HepG2 (cell line): Measurements from ENCODE around the gene SNRNP27. TPM values are rescaled to one million over a fixed set of nuclear protein-coding genes. Genes with fewer than 3 reads are reported as not detected.

Source experiments
- ATF7 ChIP-seq, 2 experiments: fragments of 450-650 bp in 1 of 2; sonication (generic) in 1 of 2; formaldehyde crosslinking in 1 of 2; IDR thresholded peaks; 2 replicates each; pipeline versions ENCODE4 v1.4.0 to v1.6.1; 2016 to 2020; ENCODE audit warnings: antibody characterized with exemption in 1 of 2, mild to moderate bottlenecking in 1 of 2, missing genetic modification reagents in 1 of 2
- KDM3A ChIP-seq: IDR thresholded peaks from 2 replicates; pipeline ENCODE4 v1.6.1; 2018; ENCODE audit warnings: low read depth, missing compliant biosample characterization
- TEAD3 ChIP-seq: optimal IDR thresholded peaks from 2 replicates; pipeline ENCODE3; 2016; ENCODE audit warnings: borderline replicate concordance
- ZBTB4 ChIP-seq: sonication (generic); formaldehyde crosslinking; IDR thresholded peaks from 2 replicates; pipeline ENCODE4 v1.4.0; 2020; ENCODE audit warnings: missing genetic modification reagents, mild to moderate bottlenecking, borderline replicate concordance
- ZNF17 ChIP-seq: sonication (generic); formaldehyde crosslinking; IDR thresholded peaks from 2 replicates; pipeline ENCODE4 v1.5.0; 2020; ENCODE audit warnings: mild to moderate bottlenecking, missing genetic modification reagents
- ZNF503 ChIP-seq: sonication (generic); formaldehyde crosslinking; IDR thresholded peaks from 2 replicates; pipeline ENCODE4 v1.4.0; 2020; ENCODE audit warnings: missing genetic modification reagents
- polyA plus RNA-seq, 8 experiments: library from polyadenylated mRNA; depleted of rRNA in 3 of 8; stranded (reverse) in 7 of 8; unstranded in 1 of 8; fragments of >200 nt; fragmentation: Illumina TruSeq in 4 of 8; extraction: Trizol in 4 of 8; gene quantifications; 2 replicates each; pipeline versions ENCODE4 v1.2.1 to v1.2.3, GENCODE V29; 2011 to 2016; ENCODE audit warnings: low read depth in 4 of 8, missing spikeins in 1 of 8, mixed read lengths in 1 of 8; ENCODE audit not compliant: insufficient read depth in 1 of 8
- total RNA-seq, 5 experiments: library from RNA; depleted of rRNA; stranded (reverse); fragments of >200 nt; fragmentation: Illumina TruSeq; extraction: Trizol; gene quantifications; 2 replicates each; pipeline ENCODE4 v1.2.3, GENCODE V29; 2016; ENCODE audit warnings: low read depth in 1 of 5
- TF ChIP-seq, protein P1 (sequence below): sonication (generic); formaldehyde crosslinking; conservative IDR thresholded peaks from 2 replicates; pipeline ENCODE4 v1.8.0; 2022; ENCODE audit warnings: low read depth, missing genetic modification reagents
- TF ChIP-seq, protein P2 (sequence below): sonication (generic); formaldehyde crosslinking; IDR thresholded peaks from 2 replicates; pipeline ENCODE4 v1.8.1; 2023; ENCODE audit warnings: missing genetic modification reagents, mild to moderate bottlenecking, borderline replicate concordance
- TF ChIP-seq, protein P3 (sequence below), 2 experiments: IDR thresholded peaks; 2 replicates each; pipeline ENCODE4 v1.6.1; 2011 to 2012; ENCODE audit warnings: low read length in 2 of 2, borderline replicate concordance in 1 of 2, low read depth in 1 of 2, mild to moderate bottlenecking in 1 of 2, moderate library complexity in 1 of 2

SNRNP27 gene
- total and polyA plus RNA-seq, 2 of the 13 experiments (the other 11 are each of a cell fraction or from before 2014, with no cell fraction given): 49.8 to 54.6 TPM

- TF ChIP-seq ZBTB4 (peak; percentile 78), ATF7 (IDR thresholded peaks at IDR 0.05) (no peak), ATF7 (CRISPR knock-in tag; IDR thresholded peaks at IDR 0.05) (no peak), TEAD3 (CRISPR knock-in tag) (peak; percentile 79), ZNF17 (no peak), ZNF503 (CRISPR knock-in tag) (peak; percentile 81), KDM3A (CRISPR knock-in tag) (peak; percentile 94)
- TF ChIP-seq, protein P1, sequence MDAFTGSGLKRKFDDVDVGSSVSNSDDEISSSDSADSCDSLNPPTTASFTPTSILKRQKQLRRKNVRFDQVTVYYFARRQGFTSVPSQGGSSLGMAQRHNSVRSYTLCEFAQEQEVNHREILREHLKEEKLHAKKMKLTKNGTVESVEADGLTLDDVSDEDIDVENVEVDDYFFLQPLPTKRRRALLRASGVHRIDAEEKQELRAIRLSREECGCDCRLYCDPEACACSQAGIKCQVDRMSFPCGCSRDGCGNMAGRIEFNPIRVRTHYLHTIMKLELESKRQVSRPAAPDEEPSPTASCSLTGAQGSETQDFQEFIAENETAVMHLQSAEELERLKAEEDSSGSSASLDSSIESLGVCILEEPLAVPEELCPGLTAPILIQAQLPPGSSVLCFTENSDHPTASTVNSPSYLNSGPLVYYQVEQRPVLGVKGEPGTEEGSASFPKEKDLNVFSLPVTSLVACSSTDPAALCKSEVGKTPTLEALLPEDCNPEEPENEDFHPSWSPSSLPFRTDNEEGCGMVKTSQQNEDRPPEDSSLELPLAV (CRISPR knock-in tag): no peak
- TF ChIP-seq, protein P2, sequence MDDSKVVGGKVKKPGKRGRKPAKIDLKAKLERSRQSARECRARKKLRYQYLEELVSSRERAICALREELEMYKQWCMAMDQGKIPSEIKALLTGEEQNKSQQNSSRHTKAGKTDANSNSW: no peak
- TF ChIP-seq, protein P3, sequence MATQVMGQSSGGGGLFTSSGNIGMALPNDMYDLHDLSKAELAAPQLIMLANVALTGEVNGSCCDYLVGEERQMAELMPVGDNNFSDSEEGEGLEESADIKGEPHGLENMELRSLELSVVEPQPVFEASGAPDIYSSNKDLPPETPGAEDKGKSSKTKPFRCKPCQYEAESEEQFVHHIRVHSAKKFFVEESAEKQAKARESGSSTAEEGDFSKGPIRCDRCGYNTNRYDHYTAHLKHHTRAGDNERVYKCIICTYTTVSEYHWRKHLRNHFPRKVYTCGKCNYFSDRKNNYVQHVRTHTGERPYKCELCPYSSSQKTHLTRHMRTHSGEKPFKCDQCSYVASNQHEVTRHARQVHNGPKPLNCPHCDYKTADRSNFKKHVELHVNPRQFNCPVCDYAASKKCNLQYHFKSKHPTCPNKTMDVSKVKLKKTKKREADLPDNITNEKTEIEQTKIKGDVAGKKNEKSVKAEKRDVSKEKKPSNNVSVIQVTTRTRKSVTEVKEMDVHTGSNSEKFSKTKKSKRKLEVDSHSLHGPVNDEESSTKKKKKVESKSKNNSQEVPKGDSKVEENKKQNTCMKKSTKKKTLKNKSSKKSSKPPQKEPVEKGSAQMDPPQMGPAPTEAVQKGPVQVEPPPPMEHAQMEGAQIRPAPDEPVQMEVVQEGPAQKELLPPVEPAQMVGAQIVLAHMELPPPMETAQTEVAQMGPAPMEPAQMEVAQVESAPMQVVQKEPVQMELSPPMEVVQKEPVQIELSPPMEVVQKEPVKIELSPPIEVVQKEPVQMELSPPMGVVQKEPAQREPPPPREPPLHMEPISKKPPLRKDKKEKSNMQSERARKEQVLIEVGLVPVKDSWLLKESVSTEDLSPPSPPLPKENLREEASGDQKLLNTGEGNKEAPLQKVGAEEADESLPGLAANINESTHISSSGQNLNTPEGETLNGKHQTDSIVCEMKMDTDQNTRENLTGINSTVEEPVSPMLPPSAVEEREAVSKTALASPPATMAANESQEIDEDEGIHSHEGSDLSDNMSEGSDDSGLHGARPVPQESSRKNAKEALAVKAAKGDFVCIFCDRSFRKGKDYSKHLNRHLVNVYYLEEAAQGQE (IDR thresholded peaks at IDR 0.05; ENCODE audit: borderline replicate concordance in 1 of 2, low read depth in 1 of 2, low read length in 2 of 2): peak in 1 of 2 experiments; percentile 87; a peak in 2 of 4 replicates
These were observed at the start of gene SNRNP27 (continued) for GRCh38 chr2:69893684-69894551.
